DOHH2 (cell line): ENCODE results near the gene DTNB.

Experiments used
- H3F3A ChIP-seq: fragments of 200-600 bp; sonication (generic), shearing (Covaris generic); 2 replicates; pipeline ENCODE4 v1.6.0; 2016; ENCODE audit warnings: antibody characterized with exemption, mild to moderate bottlenecking; ENCODE audit not compliant: control insufficient read depth, insufficient read depth
- H3K27ac ChIP-seq: fragments of 200-600 bp; sonication (generic); 2 replicates; pipeline ENCODE4 v1.5.1; 2014; ENCODE audit warnings: low read depth, mild to moderate bottlenecking, low read length, moderate library complexity
- H3K27me3 ChIP-seq: fragments of 200-600 bp; sonication (generic); 2 replicates; pipeline ENCODE4 v1.6.1; 2014; ENCODE audit warnings: mild to moderate bottlenecking, low read length, mixed read lengths; ENCODE audit not compliant: control insufficient read depth
- H3K36me3 ChIP-seq: fragments of 200-600 bp; sonication (generic); 2 replicates; pipeline ENCODE4 v1.6.1; 2014; ENCODE audit warnings: mild to moderate bottlenecking, low read length, moderate library complexity, mixed read lengths; ENCODE audit not compliant: control insufficient read depth
- H3K4me1 ChIP-seq: fragments of 200-600 bp; sonication (generic); 2 replicates; pipeline ENCODE4 v1.6.1; 2014; ENCODE audit warnings: mild to moderate bottlenecking, low read length, mixed read lengths; ENCODE audit not compliant: control insufficient read depth
- H3K4me2 ChIP-seq: fragments of 200-600 bp; sonication (generic); 2 replicates; pipeline ENCODE4 v1.6.0; 2014; ENCODE audit warnings: mild to moderate bottlenecking, low read length, moderate library complexity
- H3K4me3 ChIP-seq: fragments of 200-600 bp; sonication (generic); 2 replicates; pipeline ENCODE4 v1.5.1; 2014; ENCODE audit warnings: mild to moderate bottlenecking, low read length, mixed read lengths
- H3K79me2 ChIP-seq: fragments of 200-600 bp; sonication (generic); 2 replicates; pipeline ENCODE4 v1.6.1; 2014; ENCODE audit warnings: mild to moderate bottlenecking, low read length, mixed read lengths; ENCODE audit not compliant: control insufficient read depth
- H3K9me2 ChIP-seq: fragments of 200-600 bp; sonication (generic); replicated peaks from 2 replicates; pipeline ENCODE4 v1.6.1; 2014; ENCODE audit warnings: mild to moderate bottlenecking, low read length, mixed read lengths; ENCODE audit not compliant: control insufficient read depth
- H3K9me3 ChIP-seq: fragments of 200-600 bp; sonication (generic); 2 replicates; pipeline ENCODE4 v1.6.1; 2014; ENCODE audit warnings: antibody characterized with exemption, low read length, mixed read lengths; ENCODE audit not compliant: control insufficient read depth, insufficient read depth
- H4K20me1 ChIP-seq: fragments of 200-600 bp; sonication (generic); 2 replicates; pipeline ENCODE4 v1.6.0; 2014; ENCODE audit warnings: low read depth, mild to moderate bottlenecking, antibody characterized with exemption, low read length, moderate library complexity; ENCODE audit not compliant: control insufficient read depth, insufficient read depth
- EZH2phosphoT487 ChIP-seq: fragments of 200-600 bp; sonication (generic); IDR thresholded peaks from 2 replicates; pipeline ENCODE4 v1.6.1; 2017; ENCODE audit warnings: borderline replicate concordance, mild to moderate bottlenecking, antibody characterized with exemption, low read length, moderate library complexity, mixed read lengths
- TF ChIP-seq, protein P1 (sequence below): fragments of 200-600 bp; sonication (generic); IDR thresholded peaks from one replicate; pipeline ENCODE4 v1.5.1; 2014; ENCODE audit warnings: antibody characterized with exemption, mild to moderate bottlenecking, low read depth, low read length; ENCODE audit not compliant: poor library complexity, severe bottlenecking

DTNB gene

DNA sequence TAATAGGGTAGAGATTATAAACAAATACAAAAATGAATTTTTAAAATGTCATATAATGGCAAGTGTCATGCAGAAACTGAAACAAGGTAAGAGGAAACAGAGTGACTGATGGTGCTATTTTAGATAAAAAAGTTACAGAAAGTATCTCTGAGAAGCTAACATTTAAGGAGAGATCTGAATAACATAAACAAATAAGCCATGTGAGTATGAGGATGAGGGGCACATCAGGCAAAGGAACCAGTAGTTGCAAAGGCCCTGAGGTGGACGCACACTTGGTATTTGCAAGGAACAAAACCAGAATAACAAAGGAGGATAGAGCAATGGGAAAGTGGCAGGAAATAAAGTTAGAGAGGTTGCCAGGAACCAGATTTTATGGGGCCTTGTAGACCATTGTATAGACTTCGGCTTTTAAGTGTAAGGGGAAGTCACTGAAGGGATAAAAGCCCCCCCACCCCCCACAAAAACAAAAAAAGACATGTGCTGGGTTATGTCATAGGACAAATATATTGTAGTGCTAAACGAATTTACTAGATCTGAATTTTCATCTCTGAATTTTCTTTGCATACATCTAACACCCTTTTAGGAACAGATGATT lies 159.2 kb downstream of the DTNB start:
- H3K27me3 ChIP-seq: no peaks in the 10 kb centered on the region
- H3K4me2 ChIP-seq: peak overlapping the region; percentile 49
- H3K27ac ChIP-seq: no peak overlapping the region
- H3K4me3 ChIP-seq: peak overlapping the region; percentile 22
- H3K36me3 ChIP-seq: no peaks in the 10 kb centered on the region
- no peaks in the 10 kb centered on the region for H3K9me3 ChIP-seq
- TF ChIP-seq, protein P1, sequence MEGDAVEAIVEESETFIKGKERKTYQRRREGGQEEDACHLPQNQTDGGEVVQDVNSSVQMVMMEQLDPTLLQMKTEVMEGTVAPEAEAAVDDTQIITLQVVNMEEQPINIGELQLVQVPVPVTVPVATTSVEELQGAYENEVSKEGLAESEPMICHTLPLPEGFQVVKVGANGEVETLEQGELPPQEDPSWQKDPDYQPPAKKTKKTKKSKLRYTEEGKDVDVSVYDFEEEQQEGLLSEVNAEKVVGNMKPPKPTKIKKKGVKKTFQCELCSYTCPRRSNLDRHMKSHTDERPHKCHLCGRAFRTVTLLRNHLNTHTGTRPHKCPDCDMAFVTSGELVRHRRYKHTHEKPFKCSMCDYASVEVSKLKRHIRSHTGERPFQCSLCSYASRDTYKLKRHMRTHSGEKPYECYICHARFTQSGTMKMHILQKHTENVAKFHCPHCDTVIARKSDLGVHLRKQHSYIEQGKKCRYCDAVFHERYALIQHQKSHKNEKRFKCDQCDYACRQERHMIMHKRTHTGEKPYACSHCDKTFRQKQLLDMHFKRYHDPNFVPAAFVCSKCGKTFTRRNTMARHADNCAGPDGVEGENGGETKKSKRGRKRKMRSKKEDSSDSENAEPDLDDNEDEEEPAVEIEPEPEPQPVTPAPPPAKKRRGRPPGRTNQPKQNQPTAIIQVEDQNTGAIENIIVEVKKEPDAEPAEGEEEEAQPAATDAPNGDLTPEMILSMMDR: no peak
- TF ChIP-seq EZH2phosphoT487: no peak
- 0 out of 2 replicates have a peak, but pooled peaks cover 2% of the 10 kb centered on the region for H3F3A ChIP-seq
- no peaks in the 10 kb centered on the region for H3K9me2 ChIP-seq
- peaks cover 29% of the 10 kb centered on the region for H3K4me1 ChIP-seq
- no peaks in the 10 kb centered on the region for H3K79me2 ChIP-seq
- no peaks in the 10 kb centered on the region for H4K20me1 ChIP-seq

DNA sequence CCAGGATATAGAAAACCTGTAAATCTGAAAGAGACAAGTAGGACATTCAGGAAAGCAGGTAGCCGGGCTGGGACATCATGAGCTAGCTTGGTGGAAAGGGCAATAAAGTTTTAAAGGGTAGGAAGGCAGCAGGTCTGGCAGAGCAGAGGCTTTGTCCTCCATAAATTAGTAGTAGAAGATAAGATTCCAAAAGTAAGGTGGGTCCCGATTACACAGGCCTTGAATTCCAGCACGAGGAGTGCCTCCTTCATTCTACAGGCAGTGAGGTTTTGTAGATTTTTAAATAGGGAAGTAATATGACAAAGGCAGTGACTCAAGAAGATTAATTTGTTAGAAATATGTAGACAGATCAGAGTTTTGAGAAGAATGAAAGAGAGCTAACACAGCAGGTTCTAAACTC lies 160.7 kb downstream of the DTNB start:
- H3K79me2 ChIP-seq: no peaks in the 10 kb centered on the region
- no peaks in the 10 kb centered on the region for H4K20me1 ChIP-seq
- H3K36me3 ChIP-seq: no peaks in the 10 kb centered on the region
- H3K9me2 ChIP-seq: no peaks in the 10 kb centered on the region
- no peak for TF ChIP-seq EZH2phosphoT487
- TF ChIP-seq, protein P1: no peak
- H3K4me2 ChIP-seq: no peak overlapping the region
- H3K27me3 ChIP-seq: no peaks in the 10 kb centered on the region
- 0 out of 2 replicates have a peak, but pooled peaks cover 2% of the 10 kb centered on the region for H3F3A ChIP-seq
- H3K27ac ChIP-seq: no peak overlapping the region
- H3K4me1 ChIP-seq: peaks cover 27% of the 10 kb centered on the region
- H3K4me3 ChIP-seq: no peak overlapping the region
- H3K9me3 ChIP-seq: no peaks in the 10 kb centered on the region

DNA sequence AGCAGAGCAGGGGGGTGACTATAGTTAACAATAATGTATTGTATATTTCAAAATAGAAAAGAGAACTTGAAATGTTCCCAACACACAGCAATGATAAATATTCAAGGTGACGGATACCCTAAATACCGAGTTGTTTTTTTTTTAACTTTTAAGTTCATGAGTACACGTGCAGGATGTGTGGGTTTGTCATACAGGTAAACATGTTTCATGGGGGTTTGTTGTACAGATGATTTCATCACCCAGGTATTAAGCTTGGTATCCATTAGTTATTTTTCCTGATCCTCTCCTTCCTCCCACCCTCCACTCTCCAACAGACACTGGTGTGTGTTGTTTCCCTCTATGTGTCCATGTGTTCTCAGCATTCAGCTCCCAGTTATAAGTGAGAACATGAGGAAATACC lies 167.2 kb downstream of the DTNB start:
- no peaks in the 10 kb centered on the region for H4K20me1 ChIP-seq
- no peak overlapping the region for H3K4me3 ChIP-seq
- no peaks in the 10 kb centered on the region for H3K36me3 ChIP-seq
- no peak overlapping the region for H3K4me2 ChIP-seq
- TF ChIP-seq EZH2phosphoT487: no peak
- TF ChIP-seq, protein P1: no peak
- H3K27ac ChIP-seq: no peak overlapping the region
- no peaks in the 10 kb centered on the region for H3K79me2 ChIP-seq
- no peaks in the 10 kb centered on the region for H3K9me3 ChIP-seq
- H3K27me3 ChIP-seq: no peaks in the 10 kb centered on the region
- H3K4me1 ChIP-seq: no peaks in the 10 kb centered on the region; the same call in 1 of the 2 replicates
- no peaks in the 10 kb centered on the region for H3K9me2 ChIP-seq
- H3F3A ChIP-seq: no peaks in the 10 kb centered on the region
